SU-DHL-6 (cell line): ENCODE data around the gene DNMT3A.

ENCODE experiments used
- EZH2phosphoT487 ChIP-seq: fragments of 200-600 bp; sonication (generic), shearing (Covaris generic); conservative IDR thresholded peaks from 2 replicates; pipeline ENCODE4 v1.6.1; 2018; ENCODE audit warnings: mild to moderate bottlenecking, antibody characterized with exemption, low read length, moderate library complexity, mixed read lengths
- TF ChIP-seq, protein P1 (sequence below): fragments of 200-600 bp; sonication (generic); IDR thresholded peaks from one replicate; pipeline ENCODE4 v1.5.1; 2017; ENCODE audit warnings: antibody characterized with exemption, mild to moderate bottlenecking, low read length, moderate library complexity; ENCODE audit not compliant: insufficient read depth, poor library complexity, severe bottlenecking

DNA sequence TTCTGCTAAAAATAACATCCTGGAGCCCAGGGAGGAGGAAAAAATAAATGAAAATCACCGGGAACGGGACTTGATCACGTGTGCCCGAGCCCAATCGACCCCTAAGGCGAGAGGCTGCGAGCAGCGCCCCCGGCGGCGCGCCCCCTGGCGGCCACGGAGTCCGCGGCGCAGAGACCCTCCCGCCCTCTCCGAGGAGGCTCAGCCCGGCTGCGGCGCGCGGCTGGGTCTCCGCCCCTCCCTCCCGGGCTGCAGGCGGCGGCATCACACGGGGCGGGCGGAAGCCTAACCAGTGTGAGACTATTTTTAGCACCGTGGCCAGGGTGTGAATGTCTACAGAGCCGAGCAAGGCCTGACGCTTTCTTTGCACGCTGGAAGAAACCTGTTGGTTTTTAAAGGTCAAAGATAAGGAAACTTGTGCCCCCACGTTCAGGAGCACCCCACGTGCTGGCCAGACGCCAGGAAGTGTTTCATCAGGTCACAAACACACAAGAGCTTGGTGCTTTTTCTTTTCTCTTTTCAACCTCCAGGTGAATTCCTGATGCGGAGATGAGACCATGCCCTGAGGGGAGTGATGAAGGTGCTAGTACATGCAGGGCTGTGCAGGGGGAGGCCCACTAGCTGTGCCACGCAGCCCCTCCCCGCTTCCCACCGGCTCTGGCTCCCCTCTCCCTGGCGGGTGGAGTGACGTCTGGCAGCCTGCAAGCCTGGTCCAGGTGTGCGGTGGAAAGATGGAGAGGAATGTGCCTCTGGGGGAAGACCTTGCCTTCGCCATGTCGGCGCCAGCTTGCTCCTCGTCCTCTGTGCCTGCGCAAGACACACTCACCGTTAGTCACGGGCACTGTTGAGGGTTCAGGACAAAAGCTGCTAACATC lies 35.3 kb upstream of the DNMT3A start:
- no peak for TF ChIP-seq EZH2phosphoT487
- TF ChIP-seq, protein P1, sequence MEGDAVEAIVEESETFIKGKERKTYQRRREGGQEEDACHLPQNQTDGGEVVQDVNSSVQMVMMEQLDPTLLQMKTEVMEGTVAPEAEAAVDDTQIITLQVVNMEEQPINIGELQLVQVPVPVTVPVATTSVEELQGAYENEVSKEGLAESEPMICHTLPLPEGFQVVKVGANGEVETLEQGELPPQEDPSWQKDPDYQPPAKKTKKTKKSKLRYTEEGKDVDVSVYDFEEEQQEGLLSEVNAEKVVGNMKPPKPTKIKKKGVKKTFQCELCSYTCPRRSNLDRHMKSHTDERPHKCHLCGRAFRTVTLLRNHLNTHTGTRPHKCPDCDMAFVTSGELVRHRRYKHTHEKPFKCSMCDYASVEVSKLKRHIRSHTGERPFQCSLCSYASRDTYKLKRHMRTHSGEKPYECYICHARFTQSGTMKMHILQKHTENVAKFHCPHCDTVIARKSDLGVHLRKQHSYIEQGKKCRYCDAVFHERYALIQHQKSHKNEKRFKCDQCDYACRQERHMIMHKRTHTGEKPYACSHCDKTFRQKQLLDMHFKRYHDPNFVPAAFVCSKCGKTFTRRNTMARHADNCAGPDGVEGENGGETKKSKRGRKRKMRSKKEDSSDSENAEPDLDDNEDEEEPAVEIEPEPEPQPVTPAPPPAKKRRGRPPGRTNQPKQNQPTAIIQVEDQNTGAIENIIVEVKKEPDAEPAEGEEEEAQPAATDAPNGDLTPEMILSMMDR = peak; percentile 94
